Ascending aorta (tissue), 2 donors: ENCODE results near the gene KHDC4. TPM values are rescaled to one million over a fixed set of nuclear protein-coding genes. Genes with fewer than 3 reads are reported as not detected.

Experiments
- DNase-seq, 2 donors: peaks; one replicate each; pipeline ENCODE4 v3.0.0-alpha.2; 2019; ENCODE audit warnings: low spot score in 2 of 2
- H3K27ac ChIP-seq, 2 donors: fragments of 200-600 bp; sonication (generic); one replicate each; pipeline ENCODE4 v1.5.1; 2016 to 2017; ENCODE audit warnings: mild to moderate bottlenecking in 1 of 2
- H3K27me3 ChIP-seq: fragments of 200-600 bp; sonication (generic); one replicate; pipeline ENCODE4 v1.5.1; 2017
- H3K36me3 ChIP-seq, 2 donors: fragments of 200-600 bp; sonication (generic); one replicate each; pipeline ENCODE4 v1.5.1; 2016
- H3K4me1 ChIP-seq, 2 donors: fragments of 200-600 bp; sonication (generic); one replicate each; pipeline ENCODE4 v1.5.1; 2016 to 2017; ENCODE audit warnings: mild to moderate bottlenecking in 1 of 2
- H3K4me3 ChIP-seq, 2 donors: fragments of 200-600 bp; sonication (generic); one replicate each; pipeline ENCODE4 v1.5.1; 2016 to 2017; ENCODE audit warnings: mild to moderate bottlenecking in 1 of 2
- H3K9me3 ChIP-seq, 2 donors: fragments of 200-600 bp; sonication (generic); one replicate each; pipeline ENCODE4 v1.5.1; 2016
- CTCF ChIP-seq, 3 experiments: fragments of 200-600 bp in 2 of 3; fragments of 450-650 bp in 1 of 3; sonication (generic) in 2 of 3; IDR thresholded peaks; one replicate each; pipeline ENCODE4 v1.5.1; 2016 to 2019; ENCODE audit warnings: antibody characterized with exemption in 3 of 3, mild to moderate bottlenecking in 1 of 3, moderate library complexity in 1 of 3
- intact Hi-C: fragments of 100-400 bp; cut with DNase I; formaldehyde crosslinking; loops from one replicate; pipeline ENCODE4 v1.15.1; 2023
- total RNA-seq: library from RNA; depleted of rRNA; stranded (reverse); fragments of >200 nt; gene quantifications from one replicate; pipeline ENCODE4 v1.1.0, GENCODE V29; 2016

The KHDC4 gene
- total RNA-seq, 1 donor from 2014 or later: 101 TPM

- H3K9me3 ChIP-seq: no peaks in the 10 kb centered on the region
- no peak for TF ChIP-seq CTCF (IDR thresholded peaks at IDR 0.05)
- H3K27me3 ChIP-seq: no peaks in the 10 kb centered on the region
- peaks cover 48 to 71% of the 10 kb centered on the region in 2 donors for H3K4me1 ChIP-seq
- peak overlapping the region in 1 of 2 donors; percentile 34 for H3K4me3 ChIP-seq
- H3K36me3 ChIP-seq: peaks cover 65 to 69% of the 10 kb centered on the region in 2 donors
- H3K27ac ChIP-seq: peak overlapping the region; percentile 94 to 98
- no peak for DNase-seq
- intact Hi-C loops: no loop called here
Measured at GRCh38 chr1:155968051-155968400, 33.8 kb upstream of the KHDC4 start.

DNA sequence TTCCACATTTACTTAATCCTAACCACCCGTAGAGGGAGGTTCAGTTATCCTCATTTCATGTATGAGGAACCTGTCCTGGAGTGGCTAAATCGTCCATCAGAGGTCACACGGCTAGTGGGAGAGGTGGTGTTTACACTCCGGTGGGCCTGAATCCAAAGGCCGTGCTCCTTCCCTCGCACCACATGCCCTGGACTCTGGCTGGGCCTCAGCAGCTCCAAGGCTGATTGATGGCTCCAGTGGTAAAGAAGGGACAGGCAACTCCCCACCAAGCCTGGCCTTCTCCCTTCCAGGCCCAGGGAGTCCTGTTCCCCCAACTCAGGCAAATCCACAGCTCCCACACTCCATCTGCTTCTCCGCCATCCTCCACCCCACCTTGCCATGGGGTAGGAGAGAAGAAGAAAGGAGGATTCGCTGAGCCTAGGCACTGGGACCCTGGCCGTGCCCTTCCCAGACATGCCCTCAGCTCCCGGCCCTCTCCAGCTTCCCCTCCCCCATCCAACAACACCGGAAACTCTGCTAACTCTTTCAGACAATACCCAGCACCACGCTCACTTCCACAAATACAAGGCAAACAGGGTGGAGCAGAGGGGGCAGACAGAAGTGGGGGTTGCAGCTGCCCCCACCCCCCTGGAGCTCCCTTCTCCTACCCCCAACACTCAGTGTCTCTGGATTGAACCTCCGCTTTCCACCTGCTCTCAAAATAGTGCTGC, 33.3 kb upstream of the KHDC4 start:
- Histone ChIP-seq H3K27ac (peak overlapping the region; percentile 94 to 98), H3K4me3 (peak overlapping the region; percentile 34 to 40), H3K4me1 (peaks cover 52 to 71% of the 10 kb centered on the region in 2 donors), H3K36me3 (peaks cover 71 to 74% of the 10 kb centered on the region in 2 donors), H3K9me3 (no peaks in the 10 kb centered on the region), H3K27me3 (no peaks in the 10 kb centered on the region)
- DNase-seq: no peak
- no peak for TF ChIP-seq CTCF (IDR thresholded peaks at IDR 0.05)
- intact Hi-C loops: no loop called here

GRCh38 chr1:155966750-155967149, 32.5 kb upstream of the KHDC4 start:
- intact Hi-C loops: no loop called here

GRCh38 chr1:155966135-155966534, 31.9 kb upstream of the KHDC4 start:
- H3K4me3 ChIP-seq: no peak overlapping the region
- H3K4me1 ChIP-seq: peaks cover 46 to 71% of the 10 kb centered on the region in 2 donors
- intact Hi-C loops: no loop called here
- H3K9me3 ChIP-seq: no peaks in the 10 kb centered on the region
- TF ChIP-seq CTCF (IDR thresholded peaks at IDR 0.05): no peak
- H3K27me3 ChIP-seq: no peaks in the 10 kb centered on the region
- no peak for DNase-seq
- peaks cover 83 to 86% of the 10 kb centered on the region in 2 donors for H3K36me3 ChIP-seq
- H3K27ac ChIP-seq: peak overlapping the region; percentile 94 to 98

More at GRCh38 chr1:155966750-155967149, 32.5 kb upstream of the KHDC4 start:
- DNase-seq: no peak
- peak overlapping the region; percentile 94 to 98 for H3K27ac ChIP-seq
- peaks cover 46 to 71% of the 10 kb centered on the region in 2 donors for H3K4me1 ChIP-seq
- H3K9me3 ChIP-seq: no peaks in the 10 kb centered on the region
- peaks cover 78 to 81% of the 10 kb centered on the region in 2 donors for H3K36me3 ChIP-seq
- H3K4me3 ChIP-seq: no peak overlapping the region
- no peak for TF ChIP-seq CTCF (IDR thresholded peaks at IDR 0.05)
- no peaks in the 10 kb centered on the region for H3K27me3 ChIP-seq

GRCh38 chr1:155964193-155964592, 30.0 kb upstream of the KHDC4 start:
- Histone ChIP-seq H3K4me3 (no peak overlapping the region), H3K36me3 (peaks cover 92 to 93% of the 10 kb centered on the region in 2 donors), H3K9me3 (no peaks in the 10 kb centered on the region), H3K4me1 (peaks cover 29 to 59% of the 10 kb centered on the region in 2 donors), H3K27me3 (no peaks in the 10 kb centered on the region), H3K27ac (peak overlapping the region; percentile 5 to 94)
- no peak for TF ChIP-seq CTCF (IDR thresholded peaks at IDR 0.05)
- DNase-seq: no peak
- intact Hi-C loops: loop anchor here (5.0 kb wide), 1 partner anchor 962 kb away; the partner anchor contains the start of gene ZBTB7B
